22Rv1 (cell line): ENCODE data around the gene NUDT1.
"Not testable (repeated sequence)": the region's sequence is repeated elsewhere in the genome, so short reads cannot be mapped to it uniquely, and the experiment has no call there.

Experiments used
- CTCF ChIP-seq: fragments of 450-650 bp; IDR thresholded peaks from 2 replicates; pipeline ENCODE4 v1.5.1; 2017; ENCODE audit warnings: mild to moderate bottlenecking
- ZFX ChIP-seq: fragments of 450-650 bp; IDR thresholded peaks from 2 replicates; pipeline ENCODE4 v1.6.1; 2017; ENCODE audit warnings: antibody characterized with exemption, borderline replicate concordance

DNA sequence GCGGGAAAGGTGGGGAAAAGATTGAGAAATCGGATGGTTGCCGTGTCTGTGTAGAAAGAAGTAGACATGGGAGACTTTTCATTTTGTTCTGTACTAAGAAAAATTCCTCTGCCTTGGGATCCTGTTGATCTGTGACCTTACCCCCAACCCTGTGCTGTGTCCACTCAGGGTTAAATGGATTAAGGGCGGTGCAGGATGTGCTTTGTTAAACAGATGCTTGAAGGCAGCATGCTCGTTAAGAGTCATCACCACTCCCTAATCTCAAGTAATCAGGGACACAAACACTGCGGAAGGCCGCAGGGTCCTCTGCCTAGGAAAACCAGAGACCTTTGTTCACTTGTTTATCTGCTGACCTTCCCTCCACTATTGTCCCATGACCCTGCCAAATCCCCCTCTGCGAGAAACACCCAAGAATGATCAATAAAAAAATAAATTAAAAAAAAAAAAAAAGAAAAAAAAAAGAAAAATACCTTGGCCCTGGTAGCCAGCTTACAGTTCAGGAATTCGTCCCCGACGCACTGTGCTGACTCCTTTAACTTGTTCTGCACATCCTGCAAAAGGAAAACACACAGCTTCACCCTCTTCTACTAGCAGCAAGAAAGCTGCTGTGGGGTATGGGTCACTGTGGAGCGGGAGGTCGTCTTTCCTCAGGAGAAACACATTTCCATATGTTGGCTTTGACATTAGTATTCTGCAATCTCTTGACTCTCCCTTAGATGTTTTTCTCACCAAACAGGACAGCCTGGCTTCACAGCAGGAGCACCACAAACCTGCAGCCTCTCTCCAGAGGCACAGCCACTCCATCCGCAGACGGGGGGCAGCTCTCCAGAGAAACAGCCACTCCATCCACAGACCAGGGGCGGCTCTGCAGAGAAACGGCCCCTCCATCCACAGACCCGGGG, 27.3 kb downstream of the NUDT1 start:
- not testable (repeated sequence) for TF ChIP-seq CTCF, ZFX
